Measurements from ENCODE around the gene CARHSP1. TPM values are rescaled to one million over a fixed set of nuclear protein-coding genes. Genes with fewer than 3 reads are reported as not detected.

The CARHSP1 gene
- total and polyA plus RNA-seq, 2 of the 8 experiments (the other 6 are each of a cell fraction or from before 2014, with no cell fraction given): 292 to 300 TPM

DNA sequence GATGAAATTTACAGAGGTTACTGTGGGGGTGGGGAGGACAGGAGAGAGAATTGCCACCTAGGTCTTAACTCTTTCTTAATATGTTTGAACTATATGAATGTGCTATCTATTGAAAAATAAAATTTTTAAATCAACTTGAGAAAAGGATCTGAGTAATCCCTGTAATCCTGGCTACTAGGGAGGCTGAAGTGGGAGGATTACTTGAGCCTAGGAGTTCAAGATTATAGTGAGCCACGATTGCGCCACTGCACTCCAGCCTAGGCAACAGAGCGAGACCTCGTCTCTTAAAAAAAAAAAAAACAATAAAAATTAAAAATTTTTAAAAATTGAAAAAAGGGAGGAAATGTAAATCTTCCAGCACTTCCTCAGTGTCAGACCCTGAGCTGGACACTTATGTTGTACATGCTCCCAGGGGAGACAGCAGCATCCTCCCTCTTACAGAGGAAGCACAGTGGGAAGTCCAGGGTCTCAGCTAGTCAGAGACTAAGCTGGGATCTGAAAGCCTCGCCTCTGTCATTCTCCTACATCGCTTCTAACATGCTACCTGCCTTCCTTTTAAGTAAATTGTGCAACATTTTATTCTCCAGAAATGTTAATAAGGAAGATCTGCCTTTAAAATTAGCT is 49.3 kb downstream of the CARHSP1 start:
- no peak overlapping the region for H3K4ac ChIP-seq (replicated peaks; ENCODE audit: insufficient read length, low read depth, low read length)
- no peak overlapping the region for H3K4me2 ChIP-seq (ENCODE audit: insufficient read depth in 1 of 2, low read depth in 2 of 2, low read length in 2 of 2)
- H3K79me1 ChIP-seq (ENCODE audit: low read depth, low read length): no peaks in the 10 kb centered on the region; the same call in 1 of the 2 replicates
- DNase-seq (ENCODE audit: low read depth in 1 of 2, low spot score in 2 of 2) (no peak), FAIRE-seq (no peak)
- H3K9ac ChIP-seq (replicated peaks in 1 of 4; ENCODE audit: extremely low read depth in 1 of 4, low read depth in 3 of 4, low read length in 3 of 4): no peak overlapping the region
- no peak overlapping the region for H2BK5ac ChIP-seq (ENCODE audit: low read depth, low read length)
- no peak overlapping the region for H3K14ac ChIP-seq (ENCODE audit: insufficient read length)
- H4K8ac ChIP-seq (ENCODE audit: extremely low read depth, insufficient read depth, low read length): no peak overlapping the region
- no peak overlapping the region for H2BK12ac ChIP-seq (ENCODE audit: low read depth, low read length)
- no peak overlapping the region for H3K4me3 ChIP-seq (ENCODE audit: extremely low read depth in 1 of 4, insufficient read depth in 2 of 4, low read depth in 3 of 4, low read length in 4 of 4)
- H3K56ac ChIP-seq (replicated peaks; ENCODE audit: insufficient read length, low read depth, low read length): no peak overlapping the region
- no peaks in the 10 kb centered on the region for H3K27me3 ChIP-seq (replicated peaks in 1 of 4; ENCODE audit: control insufficient read depth in 3 of 4, extremely low read depth in 1 of 4, insufficient read depth in 3 of 4, low read length in 3 of 4)
- H3K23ac ChIP-seq (ENCODE audit: insufficient read length): no peak overlapping the region
- no peak overlapping the region for H2AK5ac ChIP-seq (ENCODE audit: low read depth, low read length)
- no peak overlapping the region for H2AFZ ChIP-seq (ENCODE audit: low read length)
- H3K23me2 ChIP-seq (ENCODE audit: low read depth, low read length): no peaks in the 10 kb centered on the region
- H3K36me3 ChIP-seq (ENCODE audit: control insufficient read depth in 2 of 4, insufficient read depth in 4 of 4, low read length in 3 of 4): peaks cover 7 to 54% (median 29%) of the 10 kb centered on the region in 4 experiments
- no peak overlapping the region for H3K18ac ChIP-seq (ENCODE audit: extremely low read depth, low read length)
- H3K79me2 ChIP-seq (ENCODE audit: control insufficient read depth in 1 of 2, insufficient read depth in 2 of 2, low read length in 2 of 2): no peaks in the 10 kb centered on the region
- POLR2A ChIA-PET (ENCODE audit: partially characterized antibody): interaction anchor here (0.7 to 5.8 kb wide), 8 partner anchors 8 to 50 kb away, joined by 3 to 54 read pairs (median 6); partner anchors contain the start of gene CARHSP1
- H4K91ac ChIP-seq (replicated peaks; ENCODE audit: insufficient read length, low read length): no peak overlapping the region
- H4K20me1 ChIP-seq (replicated peaks in 1 of 2; ENCODE audit: control insufficient read depth in 1 of 2, insufficient read depth in 2 of 2, low read length in 2 of 2): peaks cover 0 to 4% of the 10 kb centered on the region in 2 experiments
- 83% methylated on average over 6 of the region's 6 CpGs; no CpG with 5 or more reads in 1 of the 2 experiments for WGBS, 2 experiments (ENCODE audit: extremely low coverage in 1 of 2, insufficient coverage in 1 of 2, insufficient read length in 1 of 2, insufficient replicate concordance in 2 of 2, low coverage in 1 of 2, low lambda C conversion rate in 2 of 2, missing lambda C conversion rate in 1 of 2)
- no peaks in the 10 kb centered on the region for H3K9me3 ChIP-seq (ENCODE audit: insufficient read depth in 2 of 2, low read depth in 1 of 2, low read length in 1 of 2)
- CTCF ChIA-PET (ENCODE audit: partially characterized antibody): interaction anchor here (0.6 to 1.4 kb wide), 4 partner anchors 16 to 234 kb away, joined by 3 to 9 read pairs (median 4); no protein-coding TSS in a partner anchor
- H4K5ac ChIP-seq (ENCODE audit: insufficient read length, low read depth, low read length): no peak overlapping the region
- H3K27ac ChIP-seq (ENCODE audit: low read depth, low read length): no peak overlapping the region
- H2BK15ac ChIP-seq (ENCODE audit: low read length): no peak overlapping the region
- peaks cover 0 to 5% (median 1%) of the 10 kb centered on the region in 4 experiments; a peak in 3 of 7 replicates for H3K4me1 ChIP-seq (replicated peaks in 1 of 4; ENCODE audit: control insufficient read depth in 3 of 4, insufficient read depth in 4 of 4, low read length in 3 of 4)
- no peak overlapping the region for H2BK20ac ChIP-seq (ENCODE audit: low read length)
- no peak overlapping the region for H2BK120ac ChIP-seq (replicated peaks; ENCODE audit: low read depth, low read length)
- TF ChIP-seq RAD21 (IDR thresholded peaks at IDR 0.05 in 1 of 2, conservative IDR thresholded peaks at IDR 0.05 in 1 of 2; ENCODE audit: low read depth in 2 of 2, low read length in 2 of 2): no peak
- TF ChIP-seq CTBP2 (IDR thresholded peaks at IDR 0.05; ENCODE audit: borderline replicate concordance, insufficient read depth, insufficient read length, low read length): no peak
- TF ChIP-seq BCL11A (IDR thresholded peaks at IDR 0.05; ENCODE audit: low read depth in 2 of 2, low read length in 2 of 2): no peak
- TF ChIP-seq BACH1 (IDR thresholded peaks at IDR 0.05; ENCODE audit: low read length): no peak
- TF ChIP-seq, protein P1, sequence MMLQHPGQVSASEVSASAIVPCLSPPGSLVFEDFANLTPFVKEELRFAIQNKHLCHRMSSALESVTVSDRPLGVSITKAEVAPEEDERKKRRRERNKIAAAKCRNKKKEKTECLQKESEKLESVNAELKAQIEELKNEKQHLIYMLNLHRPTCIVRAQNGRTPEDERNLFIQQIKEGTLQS (IDR thresholded peaks at IDR 0.05; ENCODE audit: insufficient read depth, low read depth, low read length): no peak
- no peak for TF ChIP-seq YY1 (IDR thresholded peaks at IDR 0.05; ENCODE audit: low read depth, low read length)
- no peak for TF ChIP-seq GABPA (IDR thresholded peaks at IDR 0.05; ENCODE audit: borderline replicate concordance, insufficient read depth, low read length)
- no peak for TF ChIP-seq EZH2 (IDR thresholded peaks at IDR 0.05; ENCODE audit: low read depth, low read length, severe bottlenecking)
- TF ChIP-seq TAF7 (optimal IDR thresholded peaks at IDR 0.05; ENCODE audit: borderline replicate concordance, low read depth, low read length): no peak
- no peak for TF ChIP-seq CHD2 (IDR thresholded peaks at IDR 0.05; ENCODE audit: low read length)
- TF ChIP-seq RFX5 (IDR thresholded peaks at IDR 0.05; ENCODE audit: borderline replicate concordance, low read depth, low read length): no peak
- no peak for TF ChIP-seq RBBP5 (IDR thresholded peaks at IDR 0.05; ENCODE audit: borderline replicate concordance, low read depth, low read length)
